ENCODE results near the gene TFCP2L1.

Gene TFCP2L1

DNA sequence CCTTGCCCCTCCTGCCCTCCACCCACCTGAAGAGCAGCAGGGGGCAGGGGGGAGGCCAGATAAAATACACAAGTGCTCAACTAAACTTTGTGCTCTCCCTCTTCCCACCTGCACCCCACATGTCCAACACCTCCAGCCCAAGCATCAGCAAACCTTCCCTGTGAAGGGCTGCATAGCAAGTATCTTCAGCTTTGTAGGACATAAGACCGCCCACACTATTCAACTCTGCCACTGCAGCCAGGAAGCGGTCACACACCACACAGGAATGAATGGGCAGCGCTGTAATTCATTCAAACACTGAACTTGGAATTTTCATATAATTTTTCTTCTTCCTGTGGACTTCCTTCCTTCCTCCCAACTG, 27.5 kb downstream of the TFCP2L1 start:
- peaks cover 0 to 5% of the 10 kb centered on the region in 2 donors for H3K27me3 ChIP-seq
- H3K27ac ChIP-seq = no peak overlapping the region
- no peak for DNase-seq
- no peaks in the 10 kb centered on the region for H3K4me1 ChIP-seq
- no peak overlapping the region for H3K4me3 ChIP-seq
- intact Hi-C loops (cut with DNase I; ENCODE audit: low total_unique reads) = no loop called here
- TF ChIP-seq, protein P1, sequence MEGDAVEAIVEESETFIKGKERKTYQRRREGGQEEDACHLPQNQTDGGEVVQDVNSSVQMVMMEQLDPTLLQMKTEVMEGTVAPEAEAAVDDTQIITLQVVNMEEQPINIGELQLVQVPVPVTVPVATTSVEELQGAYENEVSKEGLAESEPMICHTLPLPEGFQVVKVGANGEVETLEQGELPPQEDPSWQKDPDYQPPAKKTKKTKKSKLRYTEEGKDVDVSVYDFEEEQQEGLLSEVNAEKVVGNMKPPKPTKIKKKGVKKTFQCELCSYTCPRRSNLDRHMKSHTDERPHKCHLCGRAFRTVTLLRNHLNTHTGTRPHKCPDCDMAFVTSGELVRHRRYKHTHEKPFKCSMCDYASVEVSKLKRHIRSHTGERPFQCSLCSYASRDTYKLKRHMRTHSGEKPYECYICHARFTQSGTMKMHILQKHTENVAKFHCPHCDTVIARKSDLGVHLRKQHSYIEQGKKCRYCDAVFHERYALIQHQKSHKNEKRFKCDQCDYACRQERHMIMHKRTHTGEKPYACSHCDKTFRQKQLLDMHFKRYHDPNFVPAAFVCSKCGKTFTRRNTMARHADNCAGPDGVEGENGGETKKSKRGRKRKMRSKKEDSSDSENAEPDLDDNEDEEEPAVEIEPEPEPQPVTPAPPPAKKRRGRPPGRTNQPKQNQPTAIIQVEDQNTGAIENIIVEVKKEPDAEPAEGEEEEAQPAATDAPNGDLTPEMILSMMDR (IDR thresholded peaks at IDR 0.05) = no peak
- H3K9me3 ChIP-seq = no peaks in the 10 kb centered on the region
- H3K36me3 ChIP-seq = no peaks in the 10 kb centered on the region

DNA sequence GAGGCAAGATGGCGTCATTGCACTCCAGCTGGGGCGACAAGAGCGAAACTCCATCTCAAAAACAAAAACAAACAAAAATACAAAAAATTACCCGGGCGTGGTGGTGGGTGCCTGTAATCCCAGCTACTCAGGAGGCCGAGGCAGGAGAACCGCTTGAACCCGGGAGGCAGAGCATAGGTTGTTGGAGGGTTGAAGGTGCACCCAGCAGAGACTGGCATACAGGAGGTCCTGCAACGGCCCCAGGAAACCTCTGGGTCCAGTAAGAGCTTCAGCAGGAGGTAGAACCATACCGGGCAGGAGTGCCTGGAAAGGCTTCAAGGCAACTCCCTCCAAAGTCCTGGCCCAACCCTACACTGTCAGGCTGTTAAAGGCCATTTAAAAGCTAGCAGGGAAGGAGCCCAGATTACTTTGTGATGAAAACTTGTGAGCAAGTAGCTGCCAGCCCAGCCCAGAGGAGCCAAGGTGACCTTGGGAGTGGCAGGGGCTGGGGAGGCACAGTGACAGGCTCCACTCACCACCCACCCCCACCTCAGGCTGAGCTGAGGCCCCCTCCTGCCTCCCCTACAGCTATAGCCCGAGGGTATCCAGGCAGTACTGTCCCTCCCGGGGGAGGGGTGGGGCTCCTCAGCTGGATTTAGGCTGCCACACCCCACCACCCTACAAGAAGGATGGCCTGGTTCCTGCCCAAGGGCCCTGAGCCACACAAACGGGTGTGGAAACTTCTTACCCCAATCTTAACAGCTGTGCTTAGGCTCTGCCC, 28.1 kb downstream of the TFCP2L1 start:
- no peak for DNase-seq

DNA sequence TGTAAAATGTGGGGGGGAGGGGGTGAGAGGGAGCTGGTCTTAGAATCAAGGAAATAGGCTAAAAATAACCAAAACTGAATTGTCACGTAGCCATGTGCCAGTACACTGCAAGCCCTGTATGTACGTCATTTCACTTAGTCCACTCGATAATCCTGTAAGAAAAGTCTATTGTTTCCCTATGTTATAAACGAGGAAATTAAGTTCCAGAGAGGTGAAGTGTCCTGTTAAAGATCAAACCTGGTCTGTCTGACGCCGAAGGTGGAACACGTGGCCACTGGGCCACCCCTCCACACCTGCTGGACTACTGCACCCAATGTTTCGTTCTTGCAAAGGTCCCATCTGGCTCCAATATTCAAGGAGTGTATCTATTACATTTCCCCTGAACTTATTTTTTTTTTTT, 29.6 kb downstream of the TFCP2L1 start:
- no peaks in the 10 kb centered on the region for H3K9me3 ChIP-seq
- no peak for DNase-seq
- no peaks in the 10 kb centered on the region for H3K36me3 ChIP-seq
- H3K27me3 ChIP-seq = peaks cover 0 to 5% of the 10 kb centered on the region in 2 donors
- intact Hi-C loops (cut with DNase I; ENCODE audit: low total_unique reads) = no loop called here
- no peak overlapping the region for H3K4me3 ChIP-seq
- TF ChIP-seq, protein P1 (IDR thresholded peaks at IDR 0.05) = no peak
- no peaks in the 10 kb centered on the region for H3K4me1 ChIP-seq
- no peak overlapping the region for H3K27ac ChIP-seq

More for the DNA sequence above, 28.1 kb downstream of the TFCP2L1 start:
- Histone ChIP-seq H3K36me3 (no peaks in the 10 kb centered on the region), H3K9me3 (no peaks in the 10 kb centered on the region), H3K27me3 (peaks cover 0 to 5% of the 10 kb centered on the region in 2 donors), H3K4me1 (no peaks in the 10 kb centered on the region), H3K4me3 (no peak overlapping the region), H3K27ac (no peak overlapping the region)
- TF ChIP-seq, protein P1 (IDR thresholded peaks at IDR 0.05) = no peak
- intact Hi-C loops (cut with DNase I; ENCODE audit: low total_unique reads) = no loop called here

DNA sequence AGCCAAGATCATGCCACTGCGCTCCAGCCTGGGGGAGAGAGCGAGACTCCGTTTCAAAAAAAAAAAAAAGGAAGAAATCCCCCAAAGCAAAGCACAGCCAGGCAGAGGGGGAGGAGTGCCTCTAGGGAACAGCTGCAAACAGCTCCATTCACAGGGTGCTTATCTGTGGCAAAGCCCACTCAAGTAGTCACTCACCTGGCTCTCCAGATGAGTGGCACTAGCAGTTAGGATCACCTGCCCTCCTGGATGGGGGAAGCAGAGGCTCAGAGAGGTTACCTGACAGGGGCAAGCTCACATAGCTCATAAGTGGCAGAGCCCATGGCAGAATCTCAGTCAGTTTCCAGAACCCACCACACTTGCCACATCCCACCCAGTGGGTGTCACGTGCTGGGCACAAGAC, 30.3 kb downstream of the TFCP2L1 start:
- Histone ChIP-seq H3K36me3 (no peaks in the 10 kb centered on the region), H3K27ac (no peak overlapping the region), H3K4me1 (no peaks in the 10 kb centered on the region), H3K27me3 (peaks cover 0 to 5% of the 10 kb centered on the region in 2 donors), H3K4me3 (no peak overlapping the region), H3K9me3 (no peaks in the 10 kb centered on the region)
- no peak for DNase-seq
- intact Hi-C loops (cut with DNase I; ENCODE audit: low total_unique reads) = no loop called here
- TF ChIP-seq, protein P1 (IDR thresholded peaks at IDR 0.05) = no peak

DNA sequence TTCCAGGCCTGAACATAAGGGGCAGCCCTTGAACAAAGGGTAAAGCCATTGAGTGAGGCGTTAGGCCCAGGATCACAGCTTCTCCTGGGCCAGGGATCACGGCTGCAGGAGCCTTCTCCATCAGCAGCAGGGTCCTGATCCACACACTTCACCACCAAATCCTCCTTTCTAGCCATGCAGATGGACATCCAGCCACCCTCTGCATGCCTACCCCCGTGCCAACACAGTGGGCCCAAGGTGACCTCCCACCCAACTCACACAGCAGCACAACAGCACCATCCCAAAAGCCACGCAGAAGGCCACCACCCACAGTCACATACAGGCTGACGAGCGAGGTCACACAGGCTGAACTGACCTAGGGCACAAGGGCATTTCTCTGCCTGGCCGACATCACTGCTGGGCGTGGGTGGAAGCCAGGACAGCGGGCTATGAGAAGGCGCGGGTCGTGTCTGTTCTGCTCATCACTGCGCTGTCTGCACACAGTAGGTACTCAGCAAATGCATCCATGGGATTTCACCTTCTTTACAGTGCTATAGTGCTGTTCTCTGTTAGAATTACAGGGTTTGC, 31.2 kb downstream of the TFCP2L1 start:
- no peak overlapping the region for H3K27ac ChIP-seq
- H3K9me3 ChIP-seq = no peaks in the 10 kb centered on the region
- intact Hi-C loops (cut with DNase I; ENCODE audit: low total_unique reads) = no loop called here
- no peak for DNase-seq
- H3K4me1 ChIP-seq = no peaks in the 10 kb centered on the region
- H3K27me3 ChIP-seq = peaks cover 0 to 5% of the 10 kb centered on the region in 2 donors
- H3K36me3 ChIP-seq = peaks cover 0 to 4% (median 0%) of the 10 kb centered on the region in 3 donors
- TF ChIP-seq, protein P1 (IDR thresholded peaks at IDR 0.05) = no peak
- no peak overlapping the region for H3K4me3 ChIP-seq

Data from tibial artery (tissue), 4 donors.